PC-3 (cell line): ENCODE results near the gene DCANP1.

ENCODE experiments used
- CTCF ChIP-seq: fragments of 300-600 bp; sonication (generic); conservative IDR thresholded peaks from 2 replicates; pipeline ENCODE4 v1.5.1; 2017; ENCODE audit warnings: antibody characterized with exemption, low read depth, mild to moderate bottlenecking, low read length
- EZH2phosphoT487 ChIP-seq: fragments of 300-600 bp; sonication (generic); IDR thresholded peaks from 2 replicates; pipeline ENCODE4 v1.6.1; 2018; ENCODE audit warnings: mild to moderate bottlenecking, antibody characterized with exemption, low read length, borderline replicate concordance

DNA sequence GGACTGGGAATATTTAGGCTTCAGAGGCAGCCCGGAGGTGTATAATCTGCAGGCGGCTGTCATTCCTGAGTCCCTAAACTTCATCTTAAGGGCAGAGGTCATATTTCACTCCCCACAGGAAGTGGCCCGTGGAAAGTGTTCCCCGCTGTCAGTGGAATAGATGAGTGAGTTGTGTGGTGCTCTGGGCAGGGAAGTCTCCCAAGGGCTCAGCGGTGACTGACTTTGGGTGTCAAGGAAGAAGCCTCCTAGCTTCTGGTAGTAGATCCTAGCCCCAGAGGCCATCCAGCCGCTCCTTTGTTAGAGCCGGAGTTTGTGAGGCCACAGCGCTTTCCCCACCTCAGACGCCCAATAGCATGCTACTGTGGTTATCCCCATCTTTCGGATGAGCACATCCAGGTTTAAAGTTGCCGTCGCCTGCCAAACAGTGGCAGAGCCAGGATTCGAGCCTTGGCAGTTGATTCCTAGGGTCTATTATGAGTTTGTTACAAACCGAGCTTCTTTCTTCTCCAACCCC, 43.9 kb upstream of the DCANP1 start:
- no peak for TF ChIP-seq CTCF
- TF ChIP-seq EZH2phosphoT487 = no peak
